Measurements from ENCODE around the gene CDH4.

CDH4 gene

GRCh38 chr20:61737346-61737745 is 485.3 kb downstream of the CDH4 start:
- TF ChIP-seq SIN3A (IDR thresholded peaks at IDR 0.05; ENCODE audit: borderline replicate concordance, insufficient read depth, low read length) (no peak), TAF1 (IDR thresholded peaks at IDR 0.05; ENCODE audit: borderline replicate concordance, insufficient read depth, low read length) (no peak), POLR2AphosphoS5 (IDR thresholded peaks at IDR 0.05; ENCODE audit: low read depth, low read length) (no peak), REST (IDR thresholded peaks at IDR 0.05; ENCODE audit: insufficient read depth in 1 of 2, low read depth in 2 of 2, low read length in 2 of 2) (no peak), FOXP2 (optimal IDR thresholded peaks at IDR 0.05; ENCODE audit: borderline replicate concordance, extremely low read depth, extremely low read length, insufficient read depth) (no peak)

- TF ChIP-seq REST (IDR thresholded peaks at IDR 0.05; ENCODE audit: insufficient read depth in 1 of 2, low read depth in 2 of 2, low read length in 2 of 2), result no peak
These were observed 485.9 kb downstream of the CDH4 start for GRCh38 chr20:61737812-61738443.

GRCh38 chr20:61738601-61739069 is 486.6 kb downstream of the CDH4 start:
- TF ChIP-seq REST (IDR thresholded peaks at IDR 0.05; ENCODE audit: insufficient read depth in 1 of 2, low read depth in 2 of 2, low read length in 2 of 2) (no peak), FOXP2 (optimal IDR thresholded peaks at IDR 0.05; ENCODE audit: borderline replicate concordance, extremely low read depth, extremely low read length, insufficient read depth) (no peak), SIN3A (IDR thresholded peaks at IDR 0.05; ENCODE audit: borderline replicate concordance, insufficient read depth, low read length) (no peak), POLR2AphosphoS5 (IDR thresholded peaks at IDR 0.05; ENCODE audit: low read depth, low read length) (no peak), TAF1 (IDR thresholded peaks at IDR 0.05; ENCODE audit: borderline replicate concordance, insufficient read depth, low read length) (no peak)

GRCh38 chr20:61739086-61739831 is 487.2 kb downstream of the CDH4 start:
- no peak for TF ChIP-seq REST (IDR thresholded peaks at IDR 0.05; ENCODE audit: insufficient read depth in 1 of 2, low read depth in 2 of 2, low read length in 2 of 2)
- no peak for TF ChIP-seq SIN3A (IDR thresholded peaks at IDR 0.05; ENCODE audit: borderline replicate concordance, insufficient read depth, low read length)

GRCh38 chr20:61739832-61740118 is 487.7 kb downstream of the CDH4 start:
- no peak for TF ChIP-seq SIN3A (IDR thresholded peaks at IDR 0.05; ENCODE audit: borderline replicate concordance, insufficient read depth, low read length)
- no peak for TF ChIP-seq TAF1 (IDR thresholded peaks at IDR 0.05; ENCODE audit: borderline replicate concordance, insufficient read depth, low read length)
- TF ChIP-seq REST (IDR thresholded peaks at IDR 0.05; ENCODE audit: insufficient read depth in 1 of 2, low read depth in 2 of 2, low read length in 2 of 2), result no peak
- TF ChIP-seq POLR2AphosphoS5 (IDR thresholded peaks at IDR 0.05; ENCODE audit: low read depth, low read length), result no peak
- TF ChIP-seq FOXP2 (optimal IDR thresholded peaks at IDR 0.05; ENCODE audit: borderline replicate concordance, extremely low read depth, extremely low read length, insufficient read depth), result no peak

Measured in PFSK-1 (cell line).